GM12873 (cell line): ENCODE data around the gene PHF21A.

Source experiments
- TF ChIP-seq, protein P1 (sequence below): IDR thresholded peaks from 2 replicates; pipeline ENCODE4 v1.5.1; 2012; ENCODE audit warnings: low read depth, mild to moderate bottlenecking, moderate library complexity, low read length, control low read depth; ENCODE audit not compliant: insufficient read depth; ENCODE audit errors: missing control alignments

PHF21A gene

DNA sequence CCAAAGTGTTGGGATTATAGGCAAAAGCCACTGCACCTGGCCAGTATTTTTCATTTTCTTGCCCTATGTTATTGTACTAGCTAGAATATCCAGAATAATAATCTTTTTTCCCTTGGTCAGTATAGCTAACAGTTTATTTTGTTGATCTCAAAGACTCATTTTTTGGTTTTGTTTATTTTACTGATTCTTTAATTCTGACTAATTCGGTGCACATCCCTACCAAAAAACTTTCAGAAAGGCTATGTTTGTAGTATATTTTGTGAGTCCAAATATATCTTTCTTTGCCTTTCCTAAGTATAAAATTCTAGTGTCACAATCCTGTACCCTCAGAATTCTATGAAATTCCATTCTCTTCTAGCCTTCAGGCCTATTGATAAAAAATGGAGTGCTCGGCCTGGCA, 84.3 kb downstream of the PHF21A start:
- TF ChIP-seq, protein P1, sequence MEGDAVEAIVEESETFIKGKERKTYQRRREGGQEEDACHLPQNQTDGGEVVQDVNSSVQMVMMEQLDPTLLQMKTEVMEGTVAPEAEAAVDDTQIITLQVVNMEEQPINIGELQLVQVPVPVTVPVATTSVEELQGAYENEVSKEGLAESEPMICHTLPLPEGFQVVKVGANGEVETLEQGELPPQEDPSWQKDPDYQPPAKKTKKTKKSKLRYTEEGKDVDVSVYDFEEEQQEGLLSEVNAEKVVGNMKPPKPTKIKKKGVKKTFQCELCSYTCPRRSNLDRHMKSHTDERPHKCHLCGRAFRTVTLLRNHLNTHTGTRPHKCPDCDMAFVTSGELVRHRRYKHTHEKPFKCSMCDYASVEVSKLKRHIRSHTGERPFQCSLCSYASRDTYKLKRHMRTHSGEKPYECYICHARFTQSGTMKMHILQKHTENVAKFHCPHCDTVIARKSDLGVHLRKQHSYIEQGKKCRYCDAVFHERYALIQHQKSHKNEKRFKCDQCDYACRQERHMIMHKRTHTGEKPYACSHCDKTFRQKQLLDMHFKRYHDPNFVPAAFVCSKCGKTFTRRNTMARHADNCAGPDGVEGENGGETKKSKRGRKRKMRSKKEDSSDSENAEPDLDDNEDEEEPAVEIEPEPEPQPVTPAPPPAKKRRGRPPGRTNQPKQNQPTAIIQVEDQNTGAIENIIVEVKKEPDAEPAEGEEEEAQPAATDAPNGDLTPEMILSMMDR: no peak

DNA sequence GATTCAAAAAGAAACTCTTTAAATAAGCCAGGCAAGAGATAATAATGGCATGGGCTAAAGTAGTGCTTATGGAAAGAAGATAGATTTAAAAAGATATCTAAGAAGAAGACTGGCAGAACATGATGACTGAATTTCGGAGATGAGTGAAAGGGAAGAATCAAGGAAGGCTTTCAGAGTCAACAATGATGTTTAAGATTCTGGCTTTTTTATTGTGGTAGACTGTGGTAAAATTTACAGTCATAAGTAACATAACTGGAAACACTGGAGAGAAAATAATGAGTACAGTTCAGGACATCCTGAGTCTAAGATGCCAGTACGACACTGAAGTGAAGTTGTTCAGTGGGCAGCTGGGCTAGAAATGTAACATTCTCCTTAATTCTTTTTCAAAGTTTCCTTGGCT, 85.2 kb downstream of the PHF21A start:
- TF ChIP-seq, protein P1: no peak

DNA sequence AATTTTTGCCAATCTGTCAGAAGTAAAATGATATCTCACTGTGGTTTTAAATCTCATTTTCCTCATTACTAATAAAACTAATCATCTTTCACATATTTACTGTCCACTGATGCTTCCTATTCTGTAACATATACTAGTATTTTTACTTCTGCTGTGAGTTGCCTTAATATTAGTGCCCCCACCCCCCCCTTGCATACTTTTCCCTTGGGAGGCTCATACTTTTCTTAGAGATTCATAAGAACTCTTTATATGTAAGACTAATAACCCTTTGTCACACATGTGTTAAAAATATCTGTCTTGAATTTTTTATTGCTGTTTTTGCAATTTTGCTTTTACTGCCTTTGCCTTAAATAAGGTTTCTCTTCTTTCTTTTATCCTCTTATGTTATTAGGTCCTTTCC, 87.2 kb downstream of the PHF21A start:
- TF ChIP-seq, protein P1: no peak

DNA sequence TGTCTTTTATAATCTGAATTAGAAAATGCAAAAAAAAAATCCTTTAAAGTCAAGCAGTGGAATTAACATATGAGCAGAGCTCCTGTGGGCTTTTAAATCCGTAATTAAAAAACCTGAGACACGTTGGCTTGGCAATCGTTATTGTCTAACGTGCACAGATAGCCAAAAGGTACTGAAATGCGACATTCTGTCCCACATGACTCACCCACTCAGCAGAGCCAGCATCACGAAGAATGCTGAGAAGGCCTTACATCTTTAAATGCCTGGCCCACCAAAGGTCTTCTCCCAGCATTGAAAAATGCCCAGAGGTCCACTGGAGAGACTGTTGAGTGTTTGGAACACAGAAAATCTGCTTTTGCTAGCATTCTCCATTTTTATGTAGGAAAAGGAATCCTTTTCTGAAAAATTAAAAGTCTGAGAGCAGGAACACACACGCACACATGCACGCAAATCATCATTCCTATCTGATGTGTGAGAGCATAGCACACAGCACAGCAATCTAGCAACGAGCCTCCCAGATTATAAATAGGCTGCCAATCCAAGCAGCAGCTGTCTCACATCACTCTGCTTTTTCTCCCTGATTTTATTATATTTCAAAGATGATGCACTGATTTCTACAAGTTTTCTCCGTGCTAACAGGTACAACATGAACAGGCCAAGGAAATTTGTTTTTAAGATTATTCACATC, 94.5 kb downstream of the PHF21A start:
- TF ChIP-seq, protein P1: no peak

DNA sequence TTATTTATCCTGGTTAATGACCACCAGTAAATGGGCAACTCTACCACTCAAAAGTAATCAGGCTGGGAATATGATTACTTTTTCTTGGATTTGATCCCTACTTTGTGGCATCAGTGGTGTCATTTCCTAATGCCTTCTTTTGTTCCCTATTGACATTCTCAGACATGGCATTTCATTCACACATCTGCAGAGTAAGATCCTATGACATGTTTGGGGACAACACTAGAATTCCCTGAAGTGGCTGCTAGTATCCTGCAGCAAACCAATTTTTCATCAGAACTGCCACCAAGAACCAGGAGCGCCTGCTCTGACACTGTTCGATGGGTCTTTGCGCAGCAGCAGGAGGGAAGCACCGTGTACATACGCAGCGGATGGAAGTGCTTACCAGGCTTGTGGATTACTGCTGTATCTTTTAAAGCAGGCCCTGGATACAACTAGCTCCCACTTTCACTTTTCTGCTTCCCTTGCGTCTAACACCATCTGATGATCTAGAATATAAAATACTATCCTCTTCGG, 101.1 kb downstream of the PHF21A start:
- TF ChIP-seq, protein P1: no peak

DNA sequence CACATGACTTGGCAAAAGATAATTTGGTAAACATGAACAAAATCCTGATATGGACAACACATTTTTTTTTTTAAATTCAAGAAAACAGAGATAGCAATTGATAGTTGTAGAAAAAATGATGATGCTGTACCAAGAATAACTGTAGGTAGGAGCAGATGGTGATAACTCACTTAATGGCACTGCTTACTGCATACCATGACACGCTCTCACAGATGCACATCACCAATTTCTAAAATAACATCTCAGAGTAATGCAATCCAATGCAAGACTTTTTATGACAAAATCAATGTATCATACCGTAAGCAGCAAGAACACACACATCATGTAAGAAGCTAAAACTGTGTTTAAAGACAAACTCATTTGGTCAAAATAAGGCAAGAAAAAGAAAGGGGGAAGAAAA, 102.6 kb downstream of the PHF21A start:
- TF ChIP-seq, protein P1: no peak

DNA sequence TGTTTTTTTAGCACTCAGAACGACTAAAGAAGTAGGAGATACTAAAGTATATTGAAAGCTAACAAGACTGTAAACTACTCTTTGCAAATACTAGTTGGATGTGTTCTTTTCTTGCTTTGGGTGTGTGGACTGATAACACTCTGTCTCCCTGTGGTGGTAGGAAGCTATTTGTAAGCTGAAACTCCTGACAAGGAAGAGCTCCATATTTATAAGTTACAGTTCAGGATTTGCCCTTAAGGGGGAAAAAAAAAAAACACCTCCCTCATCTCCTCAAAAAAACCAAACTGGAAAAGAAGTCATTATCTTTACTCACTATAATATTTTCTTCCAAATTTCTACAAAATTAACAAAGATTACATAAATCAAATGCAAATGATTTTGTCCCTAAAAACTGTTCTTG, 103.9 kb downstream of the PHF21A start:
- TF ChIP-seq, protein P1: no peak
